HCT116 (cell line): ENCODE data around the gene CHST11. TPM values are rescaled to one million over a fixed set of nuclear protein-coding genes. Genes with fewer than 3 reads are reported as not detected.

Experiments
- ATAC-seq: fragments of 200-7000 bp; cut with Tn5 transposase; 2 replicates; pipeline ENCODE4 v1.9.1; 2020; ENCODE audit warnings: mild to moderate bottlenecking, moderate library complexity
- BruUV-seq: library from RNA; stranded (reverse); fragments of 400-500 nt; replicated peaks from 2 replicates; lab custom pipeline; 2021; lab: Mats Ljungman, UMichigan
- CTCF ChIA-PET: fragments of 300-600 bp; sonication (Branson Sonifier 250); formaldehyde crosslinking; loops from one replicate; lab custom pipeline; 2021; ENCODE audit warnings: antibody characterized with exemption; lab: Charles Lee
- POLR2A ChIA-PET: fragments of 300-600, 350-600 bp; sonication (Branson Sonifier 250); formaldehyde crosslinking; loops from one replicate; lab custom pipeline; 2021; ENCODE audit warnings: antibody characterized with exemption; lab: Charles Lee
- RAD21 ChIA-PET, 2 experiments: fragments of 300-600 bp; sonication (Branson Sonifier 250); formaldehyde crosslinking; loops; one replicate each; lab custom pipeline; 2023; ENCODE audit warnings: low total read pairs in 2 of 2; ENCODE audit not compliant: uncharacterized antibody in 2 of 2, unreplicated experiment in 2 of 2, low non-redundant PET in 1 of 2; lab: Charles Lee
- DNase-seq: peaks from one replicate; pipeline ENCODE4 v3.0.0-alpha.2; 2010; ENCODE audit warnings: low read depth, low spot score
- H2AFZ ChIP-seq: fragments of 200-600 bp; shearing (Covaris generic), sonication (generic); 2 replicates; pipeline ENCODE4 v1.6.1; 2017; ENCODE audit warnings: low read depth, mixed run types, mixed read lengths, antibody characterized with exemption, low read length; ENCODE audit not compliant: poor library complexity, severe bottlenecking
- H3K27ac ChIP-seq: 2 replicates; pipeline ENCODE4 v1.5.1; 2012; ENCODE audit warnings: low read depth, low read length
- H3K27me3 ChIP-seq: fragments of 200-600 bp; sonication (generic); 2 replicates; pipeline ENCODE4 v1.6.1; 2016; ENCODE audit warnings: mixed run types, low read length, mixed read lengths; ENCODE audit not compliant: insufficient read depth
- H3K36me3 ChIP-seq, 2 experiments: fragments of 200-500 bp in 1 of 2; fragments of 200-600 bp in 1 of 2; sonication (Bioruptor generic) in 1 of 2; sonication (generic) in 1 of 2; 2 replicates each; pipeline versions ENCODE4 v1.5.1 to v1.6.1; 2014 to 2016; ENCODE audit warnings: low read length in 2 of 2, inconsistent platforms in 1 of 2, mixed read lengths in 1 of 2, mixed run types in 1 of 2; ENCODE audit not compliant: insufficient read depth in 2 of 2, control insufficient read depth in 1 of 2
- H3K4me1 ChIP-seq, 2 experiments: fragments of 200-600 bp in 1 of 2; sonication (generic) in 1 of 2; 2 replicates each; pipeline versions ENCODE4 v1.5.1 to v1.6.1; 2012 to 2017; ENCODE audit warnings: low read length in 2 of 2, inconsistent platforms in 1 of 2, mild to moderate bottlenecking in 1 of 2, mixed read lengths in 1 of 2, mixed run types in 1 of 2, moderate library complexity in 1 of 2; ENCODE audit not compliant: insufficient read depth in 2 of 2, control insufficient read depth in 1 of 2
- H3K4me2 ChIP-seq: fragments of 200-600 bp; sonication (generic); 2 replicates; pipeline ENCODE4 v1.6.1; 2017; ENCODE audit warnings: mixed run types, low read length, mixed read lengths
- H3K4me3 ChIP-seq, 2 experiments: fragments of 200-600 bp in 1 of 2; sonication (generic) in 1 of 2; replicated peaks in 1 of 2; 2 replicates each; pipeline ENCODE4 v1.5.1; 2011 to 2016; ENCODE audit warnings: low read length in 2 of 2, control low read depth in 1 of 2, low read depth in 1 of 2, mild to moderate bottlenecking in 1 of 2, mixed read lengths in 1 of 2, mixed run types in 1 of 2
- H3K79me2 ChIP-seq: fragments of 200-600 bp; sonication (generic); 2 replicates; pipeline ENCODE4 v1.6.1; 2017; ENCODE audit warnings: mild to moderate bottlenecking, mixed run types, low read length, moderate library complexity, mixed read lengths; ENCODE audit not compliant: insufficient read depth
- H3K9ac ChIP-seq: fragments of 200-600 bp; sonication (generic); 2 replicates; pipeline ENCODE4 v1.6.1; 2016; ENCODE audit warnings: low read length, mixed read lengths
- H3K9me2 ChIP-seq: fragments of 200-600 bp; sonication (generic), shearing (Covaris generic); 2 replicates; pipeline ENCODE4 v1.6.1; 2017; ENCODE audit warnings: mixed run types, mild to moderate bottlenecking, moderate library complexity; ENCODE audit not compliant: insufficient read depth
- H3K9me3 ChIP-seq, 2 experiments: fragments of 200-500 bp in 1 of 2; fragments of 200-600 bp in 1 of 2; sonication (Bioruptor generic) in 1 of 2; sonication (generic) in 1 of 2; 2 replicates each; pipeline ENCODE4 v1.6.1; 2014 to 2017; ENCODE audit warnings: low read length in 2 of 2, mixed read lengths in 2 of 2, inconsistent platforms in 1 of 2, low read depth in 1 of 2, mild to moderate bottlenecking in 1 of 2, mixed run types in 1 of 2, moderate library complexity in 1 of 2; ENCODE audit not compliant: control insufficient read depth in 1 of 2, insufficient read depth in 1 of 2
- H4K20me1 ChIP-seq: fragments of 200-600 bp; sonication (generic), shearing (Covaris generic); 2 replicates; pipeline ENCODE4 v1.6.1; 2017; ENCODE audit warnings: mixed run types, mild to moderate bottlenecking, moderate library complexity; ENCODE audit not compliant: insufficient read depth
- ATF3 ChIP-seq: IDR thresholded peaks from 2 replicates; pipeline ENCODE4 v1.6.1; 2012
- CBX3 ChIP-seq: IDR thresholded peaks from 2 replicates; pipeline ENCODE4 v1.6.1; 2012; ENCODE audit warnings: low read depth
- CEBPB ChIP-seq: IDR thresholded peaks from 2 replicates; pipeline ENCODE4 v1.6.1; 2012; ENCODE audit warnings: low read depth
- CTCF ChIP-seq, 3 experiments: fragments of 200-600 bp in 1 of 3; sonication (generic) in 1 of 3; IDR thresholded peaks in 2 of 3; conservative IDR thresholded peaks in 1 of 3; 2 replicates each; pipeline ENCODE4 v1.5.1; 2012 to 2017; ENCODE audit warnings: low read depth in 2 of 3, low read length in 2 of 3, antibody characterized with exemption in 1 of 3, borderline replicate concordance in 1 of 3, control low read depth in 1 of 3, mild to moderate bottlenecking in 1 of 3, mixed read lengths in 1 of 3, mixed run types in 1 of 3, moderate library complexity in 1 of 3; ENCODE audit not compliant: insufficient read depth in 1 of 3
- EGR1 ChIP-seq: IDR thresholded peaks from 2 replicates; pipeline ENCODE4 v1.6.1; 2012; ENCODE audit warnings: low read depth
- FOSL1 ChIP-seq: IDR thresholded peaks from 2 replicates; pipeline ENCODE4 v1.6.1; 2012; ENCODE audit warnings: low read depth
- JUND ChIP-seq: IDR thresholded peaks from 2 replicates; pipeline ENCODE4 v1.6.1; 2012
- POLR2A ChIP-seq: IDR thresholded peaks from 2 replicates; pipeline ENCODE4 v1.7.0; 2011; ENCODE audit warnings: borderline replicate concordance; ENCODE audit not compliant: insufficient read depth, insufficient read length; ENCODE audit errors: extremely low read depth
- POLR2AphosphoS5 ChIP-seq: IDR thresholded peaks from 2 replicates; pipeline ENCODE4 v1.6.1; 2011; ENCODE audit warnings: mild to moderate bottlenecking, low read depth, low read length, moderate library complexity
- RAD21 ChIP-seq: IDR thresholded peaks from 2 replicates; pipeline ENCODE4 v1.6.1; 2012; ENCODE audit warnings: low read depth, mild to moderate bottlenecking
- REST ChIP-seq: IDR thresholded peaks from 2 replicates; pipeline ENCODE4 v1.6.1; 2012; ENCODE audit warnings: low read depth
- SIN3A ChIP-seq: IDR thresholded peaks from 2 replicates; pipeline ENCODE4 v1.6.1; 2012; ENCODE audit warnings: low read depth
- SP1 ChIP-seq: IDR thresholded peaks from 2 replicates; pipeline ENCODE4 v1.6.1; 2012; ENCODE audit warnings: low read depth
- TCF7L2 ChIP-seq: IDR thresholded peaks from 2 replicates; pipeline ENCODE4 v1.7.0; 2011; ENCODE audit warnings: borderline replicate concordance, inconsistent platforms; ENCODE audit not compliant: insufficient read depth, insufficient read length; ENCODE audit errors: extremely low read depth
- YY1 ChIP-seq: IDR thresholded peaks from 2 replicates; pipeline ENCODE4 v1.6.1; 2011; ENCODE audit warnings: low read length, low read depth, moderate library complexity, mild to moderate bottlenecking; ENCODE audit not compliant: insufficient replicate concordance; ENCODE audit errors: extremely low read depth
- ZBTB33 ChIP-seq: IDR thresholded peaks from 2 replicates; pipeline ENCODE4 v1.6.1; 2011; ENCODE audit warnings: mild to moderate bottlenecking, low read length, moderate library complexity; ENCODE audit not compliant: insufficient replicate concordance; ENCODE audit errors: extremely low read depth
- ZFX ChIP-seq: fragments of 450-650 bp; IDR thresholded peaks from 2 replicates; pipeline ENCODE4 v1.6.1; 2017
- ZNF274 ChIP-seq: fragments of 200-500 bp; sonication (Bioruptor generic); IDR thresholded peaks from 2 replicates; pipeline ENCODE4 v1.6.1; 2014; ENCODE audit warnings: mild to moderate bottlenecking, low read depth, low read length, inconsistent platforms
- intact Hi-C: fragments of 100-400 bp; cut with micrococcal nuclease; formaldehyde crosslinking; loops from 2 replicates; pipeline ENCODE4 v1.10.0; 2022
- total RNA-seq: library from RNA; stranded (reverse); gene quantifications from one replicate; pipeline ENCODE4 v1.2.1, GENCODE V29; 2021; ENCODE audit not compliant: unreplicated experiment

The CHST11 gene
- total RNA-seq, 1 experiment from 2014 or later: 10.1 TPM

GRCh38 chr12:104484079-104484478 is 27.3 kb downstream of the CHST11 start:
- H4K20me1 ChIP-seq: no peaks in the 10 kb centered on the region
- intact Hi-C loops: no loop called here
- H3K27ac ChIP-seq: no peak overlapping the region
- H3K4me1 ChIP-seq: peaks cover 6 to 13% of the 10 kb centered on the region in 2 experiments; a peak in 3 of 4 replicates
- BruUV-seq: no TSS peak
- no peak for ATAC-seq
- no peak overlapping the region for H3K4me3 ChIP-seq
- H2AFZ ChIP-seq: no peak overlapping the region
- POLR2A ChIA-PET: no interaction called here
- no peak for TF ChIP-seq RAD21
- TF ChIP-seq FOSL1: no peak
- no peak for TF ChIP-seq POLR2AphosphoS5
- TF ChIP-seq TCF7L2: no peak
- no peak for TF ChIP-seq POLR2A
- no peak for TF ChIP-seq REST
- no peak for TF ChIP-seq SP1
- no peak for TF ChIP-seq EGR1
- no peak for TF ChIP-seq SIN3A
- TF ChIP-seq JUND: no peak
- TF ChIP-seq CBX3: no peak
- TF ChIP-seq CEBPB: no peak
- TF ChIP-seq CTCF (IDR thresholded peaks at IDR 0.05 in 2 of 3, conservative IDR thresholded peaks at IDR 0.05 in 1 of 3; ENCODE audit: borderline replicate concordance in 1 of 3, insufficient read depth in 1 of 3, low read depth in 2 of 3, low read length in 2 of 3): no peak
- no peak for TF ChIP-seq YY1
- no peak for TF ChIP-seq ZNF274
- no peak for TF ChIP-seq ZBTB33
- TF ChIP-seq ZFX: no peak
- TF ChIP-seq ATF3: no peak
- TF ChIP-seq, all 23 proteins: peak for 0
- no peak for DNase-seq
- CTCF ChIA-PET: no interaction called here
- no peaks in the 10 kb centered on the region for H3K9me3 ChIP-seq
- H3K4me2 ChIP-seq: no peak overlapping the region
- RAD21 ChIA-PET: no interaction called here
- no peaks in the 10 kb centered on the region for H3K9me2 ChIP-seq
- no peaks in the 10 kb centered on the region for H3K79me2 ChIP-seq
- H3K27me3 ChIP-seq: no peaks in the 10 kb centered on the region
- H3K36me3 ChIP-seq: no peaks in the 10 kb centered on the region
- H3K9ac ChIP-seq: no peak overlapping the region
